HS-27A (cell line): ENCODE data around the gene RTP5.
"Not testable (repeated sequence)": the region's sequence is repeated elsewhere in the genome, so short reads cannot be mapped to it uniquely, and the experiment has no call there.

Source experiments
- DNase-seq: peaks from one replicate; pipeline ENCODE4 v3.0.0-alpha.2; 2012; ENCODE audit warnings: low read depth, missing footprints

RTP5 gene

GRCh38 chr2:241870611-241871537, 1.3 kb downstream of the RTP5 start:
- no peak for DNase-seq

- DNase-seq, result no peak
Observed at GRCh38 chr2:241871538-241872312, 2.2 kb downstream of the RTP5 start.

- no peak for DNase-seq
Observed at GRCh38 chr2:241872313-241872642, 2.7 kb downstream of the RTP5 start.

GRCh38 chr2:241873081-241873802, 3.7 kb downstream of the RTP5 start:
- no peak for DNase-seq

- DNase-seq, result no peak
Observed at GRCh38 chr2:241873803-241874110, 4.2 kb downstream of the RTP5 start.

- no peak for DNase-seq
Observed at GRCh38 chr2:241874277-241874925, 4.9 kb downstream of the RTP5 start.

GRCh38 chr2:241875754-241876527, 6.4 kb downstream of the RTP5 start:
- DNase-seq, result not testable (repeated sequence)

GRCh38 chr2:241876528-241877196, 7.1 kb downstream of the RTP5 start:
- DNase-seq, result no peak

GRCh38 chr2:241877197-241877685, 7.7 kb downstream of the RTP5 start:
- DNase-seq, result no peak

- DNase-seq, result no peak
Observed at GRCh38 chr2:241877989-241878970, 8.8 kb downstream of the RTP5 start.

- DNase-seq, result no peak
Observed at GRCh38 chr2:241879326-241879725, 9.8 kb downstream of the RTP5 start.

- DNase-seq, result no peak
Observed at GRCh38 chr2:241880311-241881073, 11.0 kb downstream of the RTP5 start.

- no peak for DNase-seq
Observed at GRCh38 chr2:241882091-241882625, 12.6 kb downstream of the RTP5 start.

- no peak for DNase-seq
Observed at GRCh38 chr2:241884951-241885290, 15.4 kb downstream of the RTP5 start.

GRCh38 chr2:241885291-241885945, 15.9 kb downstream of the RTP5 start:
- DNase-seq, result no peak

- no peak for DNase-seq
Observed at GRCh38 chr2:241885946-241886643, 16.6 kb downstream of the RTP5 start.

GRCh38 chr2:241886840-241887447, 17.4 kb downstream of the RTP5 start:
- no peak for DNase-seq
